Neural progenitor cell (in vitro differentiated cells): Measurements from ENCODE around the gene PDGFC.

ENCODE experiments used
- EZH2 ChIP-seq: fragments of 200-600 bp; sonication (generic); IDR thresholded peaks from 2 replicates; pipeline ENCODE4 v1.6.1; 2017; ENCODE audit warnings: antibody characterized with exemption, mild to moderate bottlenecking, moderate library complexity
- EZH2phosphoT487 ChIP-seq: fragments of 200-600 bp; sonication (generic); IDR thresholded peaks from 2 replicates; pipeline ENCODE4 v1.6.1; 2017; ENCODE audit warnings: antibody characterized with exemption
- TF ChIP-seq, protein P1 (sequence below): fragments of 200-600 bp; sonication (generic); IDR thresholded peaks from 2 replicates; pipeline ENCODE4 v1.5.1; 2017; ENCODE audit warnings: antibody characterized with exemption, mild to moderate bottlenecking

GRCh38 chr4:156952078-156952759 is 19.4 kb downstream of the PDGFC start:
- TF ChIP-seq, protein P1, sequence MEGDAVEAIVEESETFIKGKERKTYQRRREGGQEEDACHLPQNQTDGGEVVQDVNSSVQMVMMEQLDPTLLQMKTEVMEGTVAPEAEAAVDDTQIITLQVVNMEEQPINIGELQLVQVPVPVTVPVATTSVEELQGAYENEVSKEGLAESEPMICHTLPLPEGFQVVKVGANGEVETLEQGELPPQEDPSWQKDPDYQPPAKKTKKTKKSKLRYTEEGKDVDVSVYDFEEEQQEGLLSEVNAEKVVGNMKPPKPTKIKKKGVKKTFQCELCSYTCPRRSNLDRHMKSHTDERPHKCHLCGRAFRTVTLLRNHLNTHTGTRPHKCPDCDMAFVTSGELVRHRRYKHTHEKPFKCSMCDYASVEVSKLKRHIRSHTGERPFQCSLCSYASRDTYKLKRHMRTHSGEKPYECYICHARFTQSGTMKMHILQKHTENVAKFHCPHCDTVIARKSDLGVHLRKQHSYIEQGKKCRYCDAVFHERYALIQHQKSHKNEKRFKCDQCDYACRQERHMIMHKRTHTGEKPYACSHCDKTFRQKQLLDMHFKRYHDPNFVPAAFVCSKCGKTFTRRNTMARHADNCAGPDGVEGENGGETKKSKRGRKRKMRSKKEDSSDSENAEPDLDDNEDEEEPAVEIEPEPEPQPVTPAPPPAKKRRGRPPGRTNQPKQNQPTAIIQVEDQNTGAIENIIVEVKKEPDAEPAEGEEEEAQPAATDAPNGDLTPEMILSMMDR, result no peak
- TF ChIP-seq EZH2 (no peak), EZH2phosphoT487 (no peak)
